ENCODE data around the gene SMIM35.

DNA sequence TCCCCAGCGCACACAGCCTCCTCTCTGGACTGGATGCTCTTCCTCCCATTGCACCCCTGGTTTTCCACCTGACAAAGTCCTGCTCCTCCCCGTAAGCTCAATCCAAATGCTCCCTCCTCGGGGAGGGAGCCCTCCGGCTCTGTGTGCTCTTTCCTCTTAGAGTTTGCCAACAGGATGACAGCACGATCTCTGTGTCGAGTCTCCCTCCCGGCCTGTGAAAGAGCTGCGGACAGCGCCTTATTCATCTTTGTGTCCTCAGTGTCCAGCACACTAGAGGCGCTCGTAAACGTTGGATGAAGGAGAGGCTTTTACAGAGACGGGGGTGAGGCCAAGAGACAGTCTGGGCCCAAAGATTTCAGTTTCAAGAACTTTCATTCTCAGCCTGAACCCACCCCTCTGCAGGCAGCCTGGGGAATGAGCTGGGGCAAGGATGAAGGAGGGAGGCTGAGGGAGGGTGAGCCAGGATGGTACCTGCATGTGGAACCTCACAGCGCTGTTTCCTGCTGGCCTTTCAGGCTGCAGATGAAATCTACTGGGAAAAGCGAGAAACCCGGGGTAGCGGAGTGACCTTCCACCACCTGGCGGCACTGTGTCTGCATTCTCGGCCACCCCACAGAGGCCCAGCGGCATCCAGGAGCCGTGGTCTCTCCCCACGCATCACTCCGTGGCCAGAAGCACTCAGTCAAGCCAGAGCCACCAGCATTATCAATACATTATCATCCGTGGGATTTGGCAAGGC, 18.4 kb downstream of the SMIM35 start:
- TF ChIP-seq, protein P1, sequence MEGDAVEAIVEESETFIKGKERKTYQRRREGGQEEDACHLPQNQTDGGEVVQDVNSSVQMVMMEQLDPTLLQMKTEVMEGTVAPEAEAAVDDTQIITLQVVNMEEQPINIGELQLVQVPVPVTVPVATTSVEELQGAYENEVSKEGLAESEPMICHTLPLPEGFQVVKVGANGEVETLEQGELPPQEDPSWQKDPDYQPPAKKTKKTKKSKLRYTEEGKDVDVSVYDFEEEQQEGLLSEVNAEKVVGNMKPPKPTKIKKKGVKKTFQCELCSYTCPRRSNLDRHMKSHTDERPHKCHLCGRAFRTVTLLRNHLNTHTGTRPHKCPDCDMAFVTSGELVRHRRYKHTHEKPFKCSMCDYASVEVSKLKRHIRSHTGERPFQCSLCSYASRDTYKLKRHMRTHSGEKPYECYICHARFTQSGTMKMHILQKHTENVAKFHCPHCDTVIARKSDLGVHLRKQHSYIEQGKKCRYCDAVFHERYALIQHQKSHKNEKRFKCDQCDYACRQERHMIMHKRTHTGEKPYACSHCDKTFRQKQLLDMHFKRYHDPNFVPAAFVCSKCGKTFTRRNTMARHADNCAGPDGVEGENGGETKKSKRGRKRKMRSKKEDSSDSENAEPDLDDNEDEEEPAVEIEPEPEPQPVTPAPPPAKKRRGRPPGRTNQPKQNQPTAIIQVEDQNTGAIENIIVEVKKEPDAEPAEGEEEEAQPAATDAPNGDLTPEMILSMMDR (conservative IDR thresholded peaks at IDR 0.05 in 1 of 2, IDR thresholded peaks at IDR 0.05 in 1 of 2; ENCODE audit: extremely low read depth in 1 of 2, insufficient read depth in 1 of 2, low read depth in 1 of 2, low read length in 2 of 2), result no peak
- no peak for TF ChIP-seq EZH2 (IDR thresholded peaks at IDR 0.05; ENCODE audit: borderline replicate concordance, low read length)

Data from mammary epithelial cell (primary cell).